Neural cell (in vitro differentiated cells): Measurements from ENCODE around the gene CC2D1A. TPM values are rescaled to one million over a fixed set of nuclear protein-coding genes. Genes with fewer than 3 reads are reported as not detected.

ENCODE experiments used
- H2AFZ ChIP-seq: fragments of 200-600, 300-800 bp; sonication (generic), shearing (Covaris generic); 2 replicates; pipeline ENCODE4 v1.6.0; 2014; ENCODE audit warnings: low read depth, mild to moderate bottlenecking, antibody characterized with exemption, low read length, moderate library complexity
- H3F3A ChIP-seq: fragments of 200-600 bp; shearing (Covaris generic); 2 replicates; pipeline ENCODE4 v1.6.1; 2016; ENCODE audit warnings: mild to moderate bottlenecking, moderate library complexity, mixed read lengths, antibody characterized with exemption, low read length; ENCODE audit not compliant: insufficient read depth, poor library complexity, severe bottlenecking
- H3K27ac ChIP-seq: fragments of 200-600, 300-800 bp; sonication (generic), shearing (Covaris generic); 2 replicates; pipeline ENCODE4 v1.5.1; 2014; ENCODE audit warnings: mild to moderate bottlenecking, low read length, moderate library complexity
- H3K27me3 ChIP-seq: fragments of 300-800, 200-600 bp; sonication (generic), shearing (Covaris generic); 2 replicates; pipeline ENCODE4 v1.6.0; 2014; ENCODE audit warnings: mild to moderate bottlenecking, low read depth, low read length, moderate library complexity; ENCODE audit not compliant: insufficient read depth
- H3K36me3 ChIP-seq: fragments of 300-800, 200-600 bp; sonication (generic), shearing (Covaris generic); 2 replicates; pipeline ENCODE4 v1.5.1; 2014; ENCODE audit warnings: mild to moderate bottlenecking, antibody characterized with exemption, low read length, moderate library complexity; ENCODE audit not compliant: insufficient read depth
- H3K4me2 ChIP-seq: fragments of 300-800, 200-600 bp; sonication (generic), shearing (Covaris generic); 2 replicates; pipeline ENCODE4 v1.6.0; 2014; ENCODE audit warnings: mild to moderate bottlenecking, low read length
- H3K4me3 ChIP-seq: fragments of 300-800, 200-600 bp; sonication (generic), shearing (Covaris generic); 2 replicates; pipeline ENCODE4 v1.5.1; 2014; ENCODE audit warnings: mild to moderate bottlenecking, low read length, moderate library complexity
- H3K79me2 ChIP-seq: fragments of 200-600 bp; shearing (Covaris generic); replicated peaks from 2 replicates; pipeline ENCODE4 v1.6.0; 2014; ENCODE audit warnings: mild to moderate bottlenecking, low read length, moderate library complexity; ENCODE audit not compliant: insufficient read depth
- H3K9ac ChIP-seq: fragments of 300-800, 200-600 bp; sonication (generic), shearing (Covaris generic); 2 replicates; pipeline ENCODE4 v1.6.1; 2016; ENCODE audit warnings: mild to moderate bottlenecking, low read length, mixed read lengths
- H3K9me2 ChIP-seq: fragments of 200-600 bp; shearing (Covaris generic); 2 replicates; pipeline ENCODE4 v1.6.1; 2016; ENCODE audit warnings: mild to moderate bottlenecking, low read length, mixed read lengths; ENCODE audit not compliant: insufficient read depth
- H3K9me3 ChIP-seq: fragments of 200-600, 300-800 bp; sonication (generic), shearing (Covaris generic); 2 replicates; pipeline ENCODE4 v1.6.1; 2016; ENCODE audit warnings: mild to moderate bottlenecking, mixed run types, low read length, moderate library complexity, mixed read lengths
- H4K20me1 ChIP-seq: fragments of 200-600 bp; shearing (Covaris generic); 2 replicates; pipeline ENCODE4 v1.6.1; 2016; ENCODE audit warnings: mild to moderate bottlenecking, mixed run types; ENCODE audit not compliant: insufficient read depth
- CTCF ChIP-seq: fragments of 450-650 bp; IDR thresholded peaks from 2 replicates; pipeline ENCODE4 v1.5.1; 2014; ENCODE audit warnings: antibody characterized with exemption, mild to moderate bottlenecking, moderate library complexity; ENCODE audit not compliant: poor library complexity, severe bottlenecking
- EP300 ChIP-seq: fragments of 450-650 bp; conservative IDR thresholded peaks from 2 replicates; pipeline ENCODE4 v1.6.1; 2014; ENCODE audit warnings: antibody characterized with exemption, mild to moderate bottlenecking, moderate library complexity; ENCODE audit not compliant: poor library complexity, severe bottlenecking
- EZH2 ChIP-seq: fragments of 200-600, 300-800 bp; shearing (Covaris generic), sonication (generic); IDR thresholded peaks from 2 replicates; pipeline ENCODE4 v1.6.1; 2014; ENCODE audit warnings: antibody characterized with exemption, low read length, borderline replicate concordance, mild to moderate bottlenecking; ENCODE audit not compliant: insufficient read depth, poor library complexity, severe bottlenecking
- MXI1 ChIP-seq: fragments of 450-650 bp; conservative IDR thresholded peaks from 2 replicates; pipeline ENCODE4 v1.6.1; 2014; ENCODE audit warnings: antibody characterized with exemption, mild to moderate bottlenecking; ENCODE audit not compliant: poor library complexity, severe bottlenecking
- POLR2AphosphoS5 ChIP-seq: IDR thresholded peaks from 2 replicates; pipeline ENCODE4 v1.6.1; 2012
- RAD21 ChIP-seq: fragments of 450-650 bp; conservative IDR thresholded peaks from 2 replicates; pipeline ENCODE4 v1.6.1; 2014; ENCODE audit warnings: antibody characterized with exemption, mild to moderate bottlenecking, moderate library complexity
- SMC3 ChIP-seq: fragments of 450-650 bp; conservative IDR thresholded peaks from 2 replicates; pipeline ENCODE4 v1.6.1; 2014; ENCODE audit warnings: antibody characterized with exemption, mild to moderate bottlenecking, moderate library complexity; ENCODE audit not compliant: poor library complexity
- TAF1 ChIP-seq: IDR thresholded peaks from 2 replicates; pipeline ENCODE4 v1.6.1; 2012; ENCODE audit warnings: low read depth
- polyA plus RNA-seq: library from polyadenylated mRNA; depleted of rRNA; stranded (reverse); fragments of >200 nt; gene quantifications from 2 replicates; pipeline ENCODE4 v1.2.3, GENCODE V29; 2014
- TF ChIP-seq, protein P1 (sequence below): IDR thresholded peaks from 2 replicates; pipeline ENCODE4 v1.6.1; 2012; ENCODE audit warnings: borderline replicate concordance

CC2D1A gene
- polyA plus RNA-seq, 1 donor from 2014 or later, result 24.5 TPM

DNA sequence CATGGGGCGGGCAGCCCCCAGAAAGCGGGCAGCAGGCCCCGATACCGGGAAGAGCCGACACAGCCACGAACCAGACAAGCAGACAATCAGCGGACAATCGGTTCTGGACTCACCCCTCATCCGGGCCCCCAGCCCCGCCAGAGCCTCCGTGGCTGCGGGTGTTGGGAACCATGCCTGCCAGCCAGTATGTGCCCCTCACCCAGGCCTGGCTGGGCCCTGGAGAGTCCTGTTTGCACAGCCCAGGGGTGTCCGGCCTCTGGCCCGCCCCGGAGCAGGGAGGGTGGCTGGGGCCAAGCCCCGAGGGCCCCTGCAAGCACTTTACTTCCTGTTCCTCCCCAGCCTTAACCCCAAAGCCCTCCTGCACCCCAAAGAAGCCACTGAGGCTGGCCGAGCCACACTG is 24.4 kb downstream of the CC2D1A start:
- no peak overlapping the region for H2AFZ ChIP-seq
- H3K9me2 ChIP-seq, result no peaks in the 10 kb centered on the region
- no peaks in the 10 kb centered on the region for H3K36me3 ChIP-seq
- no peak overlapping the region for H3K27ac ChIP-seq
- no peaks in the 10 kb centered on the region for H3K9me3 ChIP-seq
- no peak overlapping the region for H3K9ac ChIP-seq
- TF ChIP-seq MXI1 (no peak), EP300 (no peak), RAD21 (no peak), POLR2AphosphoS5 (no peak), EZH2 (no peak), CTCF (no peak), TAF1 (no peak), SMC3 (no peak)
- TF ChIP-seq, protein P1, sequence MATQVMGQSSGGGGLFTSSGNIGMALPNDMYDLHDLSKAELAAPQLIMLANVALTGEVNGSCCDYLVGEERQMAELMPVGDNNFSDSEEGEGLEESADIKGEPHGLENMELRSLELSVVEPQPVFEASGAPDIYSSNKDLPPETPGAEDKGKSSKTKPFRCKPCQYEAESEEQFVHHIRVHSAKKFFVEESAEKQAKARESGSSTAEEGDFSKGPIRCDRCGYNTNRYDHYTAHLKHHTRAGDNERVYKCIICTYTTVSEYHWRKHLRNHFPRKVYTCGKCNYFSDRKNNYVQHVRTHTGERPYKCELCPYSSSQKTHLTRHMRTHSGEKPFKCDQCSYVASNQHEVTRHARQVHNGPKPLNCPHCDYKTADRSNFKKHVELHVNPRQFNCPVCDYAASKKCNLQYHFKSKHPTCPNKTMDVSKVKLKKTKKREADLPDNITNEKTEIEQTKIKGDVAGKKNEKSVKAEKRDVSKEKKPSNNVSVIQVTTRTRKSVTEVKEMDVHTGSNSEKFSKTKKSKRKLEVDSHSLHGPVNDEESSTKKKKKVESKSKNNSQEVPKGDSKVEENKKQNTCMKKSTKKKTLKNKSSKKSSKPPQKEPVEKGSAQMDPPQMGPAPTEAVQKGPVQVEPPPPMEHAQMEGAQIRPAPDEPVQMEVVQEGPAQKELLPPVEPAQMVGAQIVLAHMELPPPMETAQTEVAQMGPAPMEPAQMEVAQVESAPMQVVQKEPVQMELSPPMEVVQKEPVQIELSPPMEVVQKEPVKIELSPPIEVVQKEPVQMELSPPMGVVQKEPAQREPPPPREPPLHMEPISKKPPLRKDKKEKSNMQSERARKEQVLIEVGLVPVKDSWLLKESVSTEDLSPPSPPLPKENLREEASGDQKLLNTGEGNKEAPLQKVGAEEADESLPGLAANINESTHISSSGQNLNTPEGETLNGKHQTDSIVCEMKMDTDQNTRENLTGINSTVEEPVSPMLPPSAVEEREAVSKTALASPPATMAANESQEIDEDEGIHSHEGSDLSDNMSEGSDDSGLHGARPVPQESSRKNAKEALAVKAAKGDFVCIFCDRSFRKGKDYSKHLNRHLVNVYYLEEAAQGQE, result no peak
- H3K4me2 ChIP-seq, result no peak overlapping the region
- no peaks in the 10 kb centered on the region for H3F3A ChIP-seq
- H3K79me2 ChIP-seq, result no peaks in the 10 kb centered on the region
- no peak overlapping the region for H3K4me3 ChIP-seq
- H4K20me1 ChIP-seq, result no peaks in the 10 kb centered on the region
- no peaks in the 10 kb centered on the region for H3K27me3 ChIP-seq

GRCh38 chr19:13931391-13932148 is 25.6 kb downstream of the CC2D1A start:
- TF ChIP-seq TAF1 (no peak), EP300 (no peak), MXI1 (no peak)
- H3K36me3 ChIP-seq, result no peaks in the 10 kb centered on the region
- no peaks in the 10 kb centered on the region for H3F3A ChIP-seq
- no peak overlapping the region for H3K4me3 ChIP-seq
- H4K20me1 ChIP-seq, result no peaks in the 10 kb centered on the region
- no peak overlapping the region for H3K9ac ChIP-seq
- no peak overlapping the region for H3K27ac ChIP-seq
- H3K4me2 ChIP-seq, result no peak overlapping the region
- H3K27me3 ChIP-seq, result no peaks in the 10 kb centered on the region
- H3K9me2 ChIP-seq, result no peaks in the 10 kb centered on the region
- H3K9me3 ChIP-seq, result no peaks in the 10 kb centered on the region
- no peak overlapping the region for H2AFZ ChIP-seq
- no peaks in the 10 kb centered on the region for H3K79me2 ChIP-seq
